ENCODE results near the gene VPS35L. TPM values are rescaled to one million over a fixed set of nuclear protein-coding genes. Genes with fewer than 3 reads are reported as not detected.

VPS35L gene
- total RNA-seq, 1 experiment from 2014 or later = 14.2 TPM

DNA sequence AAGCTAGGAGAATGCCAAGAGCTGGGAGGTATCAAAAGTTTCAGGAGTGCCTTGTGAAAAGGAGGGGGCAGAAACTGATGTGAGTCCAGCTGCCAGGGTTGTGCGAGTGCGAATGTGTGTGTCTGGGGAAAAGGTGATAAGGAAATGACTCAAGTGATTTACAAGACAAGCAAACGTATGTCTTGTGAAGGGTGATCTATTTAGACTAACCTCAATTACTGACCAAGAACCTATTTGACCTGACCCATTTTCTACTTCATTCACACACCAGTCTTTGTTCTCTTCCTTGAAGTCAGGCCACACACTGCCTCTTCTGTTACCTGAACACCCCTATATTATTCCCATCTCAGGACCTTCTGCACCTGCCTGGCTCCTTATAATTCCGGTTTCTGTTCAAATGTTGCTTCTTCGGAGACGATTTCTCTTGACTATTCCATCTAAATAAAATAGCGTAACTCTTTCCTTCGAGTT is 34.6 kb upstream of the VPS35L start:
- Mint-ChIP-seq H3K27ac (ENCODE audit: unreplicated experiment) (peak overlapping the region; percentile 82), H3K4me3 (ENCODE audit: low read depth, unreplicated experiment) (peak overlapping the region; percentile 94), H3K27me3 (ENCODE audit: unreplicated experiment) (no peaks in the 10 kb centered on the region), H3K4me1 (ENCODE audit: low read depth, unreplicated experiment) (peaks cover 39% of the 10 kb centered on the region), H3K9me3 (ENCODE audit: low read depth, unreplicated experiment) (no peaks in the 10 kb centered on the region), H3K36me3 (ENCODE audit: insufficient read depth, unreplicated experiment) (peaks cover 66% of the 10 kb centered on the region)
- DNase-seq = peak; percentile 48
- CTCF ChIA-PET = interaction anchor here (0.6 to 0.9 kb wide), 2 partner anchors 103 to 719 kb away, joined by 3 read pairs; partner anchors contain the start of genes ARL6IP1 and TMC5
- TF ChIP-seq, protein P1, sequence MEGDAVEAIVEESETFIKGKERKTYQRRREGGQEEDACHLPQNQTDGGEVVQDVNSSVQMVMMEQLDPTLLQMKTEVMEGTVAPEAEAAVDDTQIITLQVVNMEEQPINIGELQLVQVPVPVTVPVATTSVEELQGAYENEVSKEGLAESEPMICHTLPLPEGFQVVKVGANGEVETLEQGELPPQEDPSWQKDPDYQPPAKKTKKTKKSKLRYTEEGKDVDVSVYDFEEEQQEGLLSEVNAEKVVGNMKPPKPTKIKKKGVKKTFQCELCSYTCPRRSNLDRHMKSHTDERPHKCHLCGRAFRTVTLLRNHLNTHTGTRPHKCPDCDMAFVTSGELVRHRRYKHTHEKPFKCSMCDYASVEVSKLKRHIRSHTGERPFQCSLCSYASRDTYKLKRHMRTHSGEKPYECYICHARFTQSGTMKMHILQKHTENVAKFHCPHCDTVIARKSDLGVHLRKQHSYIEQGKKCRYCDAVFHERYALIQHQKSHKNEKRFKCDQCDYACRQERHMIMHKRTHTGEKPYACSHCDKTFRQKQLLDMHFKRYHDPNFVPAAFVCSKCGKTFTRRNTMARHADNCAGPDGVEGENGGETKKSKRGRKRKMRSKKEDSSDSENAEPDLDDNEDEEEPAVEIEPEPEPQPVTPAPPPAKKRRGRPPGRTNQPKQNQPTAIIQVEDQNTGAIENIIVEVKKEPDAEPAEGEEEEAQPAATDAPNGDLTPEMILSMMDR (IDR thresholded peaks at IDR 0.05; ENCODE audit: unreplicated experiment) = no peak
- BruUV-seq (replicated peaks) = TSS peak; percentile 50
- intact Hi-C loops (cut with micrococcal nuclease; ENCODE audit: unreplicated experiment) = loop anchor here (10.0 kb wide), 1 partner anchor 426 kb away; no protein-coding TSS in a partner anchor

DNA sequence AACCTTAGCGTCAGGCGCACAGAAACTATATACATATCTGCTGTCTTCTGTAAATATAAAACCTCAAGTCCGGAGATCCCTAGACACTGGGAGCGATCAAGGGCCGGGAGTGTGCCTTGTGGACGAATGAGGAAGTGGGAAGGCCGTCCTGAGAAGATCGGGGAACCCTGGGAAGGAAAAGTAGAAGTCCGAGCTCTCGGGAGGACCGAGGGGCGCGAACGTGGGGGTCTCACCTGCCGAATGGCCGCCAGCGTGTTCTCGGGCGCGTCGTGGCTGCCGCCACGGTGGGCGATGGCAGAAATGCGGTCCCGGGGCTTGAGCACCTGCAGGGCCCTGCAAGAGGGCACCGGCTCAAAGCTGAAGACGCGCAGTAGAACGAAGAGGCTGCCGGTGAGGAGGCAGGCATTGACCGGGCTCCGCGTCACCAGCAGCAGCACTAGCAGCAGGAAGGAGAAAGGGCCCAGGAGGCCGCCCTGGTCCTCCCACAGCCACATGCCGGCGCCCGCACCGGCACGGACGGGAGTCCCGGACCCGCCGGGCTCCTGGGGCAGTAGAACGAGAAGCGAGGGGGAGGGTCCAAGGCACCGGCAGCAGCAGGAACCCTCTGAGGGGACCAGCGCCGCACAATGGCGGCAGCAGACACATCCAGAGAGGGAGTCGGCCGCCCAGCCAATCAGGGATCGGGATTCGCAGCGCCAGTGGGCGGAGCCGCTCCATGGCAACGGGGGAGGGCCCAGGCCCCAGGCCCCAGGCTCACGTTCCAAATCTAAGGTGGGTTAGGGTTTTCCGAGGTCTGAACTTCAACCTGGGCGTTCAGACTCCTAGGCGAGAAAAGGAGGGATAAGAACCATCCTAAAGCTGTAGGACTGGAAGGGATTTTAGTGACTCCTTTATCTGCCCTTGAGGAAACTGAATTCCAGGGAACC is 33.8 kb upstream of the VPS35L start, which contains the start of gene GDE1:
TSS of gene GDE1 (minus strand) at position 628 of the 926 bp plus-strand sequence. CDS start at position 494, 134 bp downstream.
- DNase-seq = peak; percentile 97
- TF ChIP-seq, protein P1 (IDR thresholded peaks at IDR 0.05; ENCODE audit: unreplicated experiment) = no peak
- H3K27ac Mint-ChIP-seq (ENCODE audit: unreplicated experiment) = peak within 1 kb of the TSS; percentile 82
- H3K4me3 Mint-ChIP-seq (ENCODE audit: low read depth, unreplicated experiment) = peak within 1 kb of the TSS; percentile 94
- CTCF ChIA-PET = interaction anchor here (0.9 kb wide), 1 partner anchor 720 kb away, joined by 3 read pairs; the partner anchor contains the start of gene ARL6IP1
- no peaks in the 10 kb centered on the region for H3K27me3 Mint-ChIP-seq (ENCODE audit: unreplicated experiment)
- intact Hi-C loops (cut with micrococcal nuclease; ENCODE audit: unreplicated experiment) = loop anchor here (10.0 kb wide), 1 partner anchor 427 kb away; no protein-coding TSS in a partner anchor
- no TSS peak for BruUV-seq (replicated peaks)
- peaks cover 64% of the 10 kb centered on the region for H3K36me3 Mint-ChIP-seq (ENCODE audit: insufficient read depth, unreplicated experiment)
- no peaks in the 10 kb centered on the region for H3K9me3 Mint-ChIP-seq (ENCODE audit: low read depth, unreplicated experiment)
- H3K4me1 Mint-ChIP-seq (ENCODE audit: low read depth, unreplicated experiment) = peaks cover 37% of the 10 kb centered on the region

DNA sequence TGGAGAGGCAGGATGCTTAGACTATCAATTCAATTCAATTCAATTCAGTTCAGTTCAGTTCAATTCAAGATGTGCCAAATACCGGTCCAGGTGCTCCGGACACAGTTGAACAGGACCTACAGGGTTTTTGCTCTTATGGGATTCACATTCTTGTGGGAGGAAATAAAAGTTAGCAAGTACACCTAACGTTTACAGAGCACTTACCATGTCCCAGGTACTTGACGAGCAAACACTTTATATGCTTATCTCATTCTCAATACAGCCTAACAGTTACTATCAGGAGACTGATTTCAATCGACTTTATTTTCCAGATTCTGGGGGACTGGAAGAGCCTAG is 33.1 kb upstream of the VPS35L start:
- peaks cover 31% of the 10 kb centered on the region for H3K4me1 Mint-ChIP-seq (ENCODE audit: low read depth, unreplicated experiment)
- H3K4me3 Mint-ChIP-seq (ENCODE audit: low read depth, unreplicated experiment) = peak overlapping the region; percentile 94
- H3K27ac Mint-ChIP-seq (ENCODE audit: unreplicated experiment) = peak overlapping the region; percentile 82
- no peaks in the 10 kb centered on the region for H3K9me3 Mint-ChIP-seq (ENCODE audit: low read depth, unreplicated experiment)
- intact Hi-C loops (cut with micrococcal nuclease; ENCODE audit: unreplicated experiment) = loop anchor here (10.0 kb wide), 1 partner anchor 428 kb away; no protein-coding TSS in a partner anchor
- H3K36me3 Mint-ChIP-seq (ENCODE audit: insufficient read depth, unreplicated experiment) = peaks cover 60% of the 10 kb centered on the region
- TF ChIP-seq, protein P1 (IDR thresholded peaks at IDR 0.05; ENCODE audit: unreplicated experiment) = no peak
- no TSS peak for BruUV-seq (replicated peaks)
- no peak for DNase-seq
- CTCF ChIA-PET = no interaction called here
- no peaks in the 10 kb centered on the region for H3K27me3 Mint-ChIP-seq (ENCODE audit: unreplicated experiment)

DNA sequence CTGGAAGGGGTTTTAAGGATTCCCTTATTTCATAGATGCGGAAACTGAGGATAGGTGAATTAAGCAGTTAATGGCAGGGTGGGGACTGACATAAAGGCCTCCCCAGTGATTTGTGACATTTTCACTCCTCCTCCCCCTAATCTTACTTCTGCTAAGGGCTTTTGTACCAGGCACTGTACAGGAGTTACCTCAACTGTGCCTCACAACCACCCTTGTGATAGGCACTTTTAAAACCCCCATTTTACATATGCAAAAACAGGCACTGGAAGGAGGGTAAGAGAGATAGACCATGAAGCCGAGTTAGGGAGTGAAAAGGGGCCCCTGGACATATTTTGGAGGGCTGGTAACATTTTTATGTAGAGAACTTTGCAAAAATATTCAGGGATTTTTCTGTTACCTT is 32.7 kb upstream of the VPS35L start:
- Mint-ChIP-seq H3K27ac (ENCODE audit: unreplicated experiment) (no peak overlapping the region), H3K9me3 (ENCODE audit: low read depth, unreplicated experiment) (no peaks in the 10 kb centered on the region), H3K4me1 (ENCODE audit: low read depth, unreplicated experiment) (peaks cover 27% of the 10 kb centered on the region), H3K27me3 (ENCODE audit: unreplicated experiment) (no peaks in the 10 kb centered on the region), H3K36me3 (ENCODE audit: insufficient read depth, unreplicated experiment) (peaks cover 56% of the 10 kb centered on the region), H3K4me3 (ENCODE audit: low read depth, unreplicated experiment) (no peak overlapping the region)
- DNase-seq = no peak
- TF ChIP-seq, protein P1 (IDR thresholded peaks at IDR 0.05; ENCODE audit: unreplicated experiment) = no peak
- intact Hi-C loops (cut with micrococcal nuclease; ENCODE audit: unreplicated experiment) = loop anchor here (10.0 kb wide), 1 partner anchor 428 kb away; no protein-coding TSS in a partner anchor
- CTCF ChIA-PET = no interaction called here
- no TSS peak for BruUV-seq (replicated peaks)

Data from Calu3 (cell line).